Pons (tissue), 1 donor: ENCODE results near the gene PLD4.

Experiments used
- DNase-seq: peaks from one replicate; pipeline ENCODE4 v3.0.0-alpha.2; 2016; ENCODE audit warnings: low spot score

Gene PLD4

GRCh38 chr14:104928391-104929133, 3.9 kb downstream of the PLD4 start:
- no peak for DNase-seq

- DNase-seq = no peak
Measured at GRCh38 chr14:104929268-104930230, 4.9 kb downstream of the PLD4 start.

GRCh38 chr14:104930526-104931303, 6.0 kb downstream of the PLD4 start:
- DNase-seq = no peak

- no peak for DNase-seq
Measured at GRCh38 chr14:104931304-104931770, 6.7 kb downstream of the PLD4 start.

- DNase-seq = no peak
Measured at GRCh38 chr14:104931771-104932675, 7.3 kb downstream of the PLD4 start.

- peak; percentile 38 for DNase-seq
Measured at GRCh38 chr14:104932676-104933631, 8.3 kb downstream of the PLD4 start.

GRCh38 chr14:104933746-104934733, 9.4 kb downstream of the PLD4 start:
- DNase-seq = no peak

GRCh38 chr14:104935026-104935650, 10.5 kb downstream of the PLD4 start:
- DNase-seq = no peak

GRCh38 chr14:104935955-104936354, 11.3 kb downstream of the PLD4 start:
- no peak for DNase-seq

GRCh38 chr14:104936361-104937155, 11.9 kb downstream of the PLD4 start:
- no peak for DNase-seq

- no peak for DNase-seq
Measured at GRCh38 chr14:104937161-104937560, 12.5 kb downstream of the PLD4 start.

GRCh38 chr14:104937694-104938365, 13.2 kb downstream of the PLD4 start:
- no peak for DNase-seq

- no peak for DNase-seq
Measured at GRCh38 chr14:104938436-104938835, 13.8 kb downstream of the PLD4 start.

- DNase-seq = no peak
Measured at GRCh38 chr14:104938960-104939359, 14.3 kb downstream of the PLD4 start.

- DNase-seq = peak; percentile 22
Measured at GRCh38 chr14:104939666-104940410, 15.2 kb downstream of the PLD4 start.
